ENCODE results near the gene TTC39C.

Gene TTC39C

DNA sequence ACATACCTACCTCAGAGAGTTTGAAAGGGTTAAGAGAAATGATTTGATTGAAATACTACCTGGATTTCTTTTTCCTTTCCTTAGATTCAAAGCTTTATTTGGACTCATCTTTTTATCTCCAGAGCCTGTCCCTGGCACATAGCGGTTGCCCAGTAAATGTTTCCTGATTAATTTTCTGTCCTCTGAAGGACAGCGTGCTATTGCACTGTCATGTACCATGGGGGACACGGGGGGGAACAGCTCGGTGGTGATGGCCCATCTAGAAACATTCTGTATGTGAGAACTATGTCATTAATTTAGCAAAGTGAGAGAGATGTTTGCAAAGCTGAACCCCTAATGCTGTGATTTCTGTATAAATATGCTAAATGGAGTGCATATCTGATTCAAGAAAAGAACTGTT, 97.9 kb downstream of the TTC39C start:
- Histone ChIP-seq H3K4me3 (ENCODE audit: low read length) (no peak overlapping the region), H3K36me3 (ENCODE audit: control insufficient read depth, low read depth, low read length) (no peaks in the 10 kb centered on the region), H3K9me3 (ENCODE audit: control insufficient read depth, low read depth, low read length) (no peaks in the 10 kb centered on the region), H3K27me3 (ENCODE audit: control insufficient read depth, insufficient read depth, low read length) (no peaks in the 10 kb centered on the region), H3K9ac (ENCODE audit: low read length) (no peak overlapping the region), H3K27ac (ENCODE audit: low read length) (no peak overlapping the region), H3K4me1 (ENCODE audit: control insufficient read depth, low read depth, low read length) (peaks cover 4% of the 10 kb centered on the region)

- H3K36me3 ChIP-seq (ENCODE audit: control insufficient read depth, low read depth, low read length) = no peaks in the 10 kb centered on the region
Measured at GRCh38 chr18:24112874-24113615, 98.5 kb downstream of the TTC39C start.

GRCh38 chr18:24114924-24115549, 100.5 kb downstream of the TTC39C start:
- Histone ChIP-seq H3K9me3 (ENCODE audit: control insufficient read depth, low read depth, low read length) (no peaks in the 10 kb centered on the region), H3K27me3 (ENCODE audit: control insufficient read depth, insufficient read depth, low read length) (no peaks in the 10 kb centered on the region), H3K4me1 (ENCODE audit: control insufficient read depth, low read depth, low read length) (peaks cover 4% of the 10 kb centered on the region), H3K4me3 (ENCODE audit: low read length) (no peak overlapping the region), H3K9ac (ENCODE audit: low read length) (no peak overlapping the region), H3K36me3 (ENCODE audit: control insufficient read depth, low read depth, low read length) (no peaks in the 10 kb centered on the region), H3K27ac (ENCODE audit: low read length) (no peak overlapping the region)

More at GRCh38 chr18:24112874-24113615, 98.5 kb downstream of the TTC39C start:
- no peak overlapping the region for H3K4me3 ChIP-seq (ENCODE audit: low read length)
- H3K27me3 ChIP-seq (ENCODE audit: control insufficient read depth, insufficient read depth, low read length) = no peaks in the 10 kb centered on the region
- no peaks in the 10 kb centered on the region for H3K9me3 ChIP-seq (ENCODE audit: control insufficient read depth, low read depth, low read length)
- peaks cover 4% of the 10 kb centered on the region for H3K4me1 ChIP-seq (ENCODE audit: control insufficient read depth, low read depth, low read length)
- no peak overlapping the region for H3K27ac ChIP-seq (ENCODE audit: low read length)
- no peak overlapping the region for H3K9ac ChIP-seq (ENCODE audit: low read length)

- H3K4me3 ChIP-seq (ENCODE audit: low read length) = no peak overlapping the region
- no peak overlapping the region for H3K27ac ChIP-seq (ENCODE audit: low read length)
- H3K9ac ChIP-seq (ENCODE audit: low read length) = no peak overlapping the region
- H3K9me3 ChIP-seq (ENCODE audit: control insufficient read depth, low read depth, low read length) = no peaks in the 10 kb centered on the region
- no peaks in the 10 kb centered on the region for H3K36me3 ChIP-seq (ENCODE audit: control insufficient read depth, low read depth, low read length)
- peaks cover 4% of the 10 kb centered on the region for H3K4me1 ChIP-seq (ENCODE audit: control insufficient read depth, low read depth, low read length)
- no peaks in the 10 kb centered on the region for H3K27me3 ChIP-seq (ENCODE audit: control insufficient read depth, insufficient read depth, low read length)
Measured at GRCh38 chr18:24115628-24116027, 101.1 kb downstream of the TTC39C start.

GRCh38 chr18:24118750-24119577, 104.4 kb downstream of the TTC39C start:
- H3K9ac ChIP-seq (ENCODE audit: low read length) = no peak overlapping the region
- no peak overlapping the region for H3K4me3 ChIP-seq (ENCODE audit: low read length)
- H3K4me1 ChIP-seq (ENCODE audit: control insufficient read depth, low read depth, low read length) = no peaks in the 10 kb centered on the region
- no peaks in the 10 kb centered on the region for H3K36me3 ChIP-seq (ENCODE audit: control insufficient read depth, low read depth, low read length)
- H3K27me3 ChIP-seq (ENCODE audit: control insufficient read depth, insufficient read depth, low read length) = no peaks in the 10 kb centered on the region
- no peaks in the 10 kb centered on the region for H3K9me3 ChIP-seq (ENCODE audit: control insufficient read depth, low read depth, low read length)
- H3K27ac ChIP-seq (ENCODE audit: low read length) = no peak overlapping the region

DNA sequence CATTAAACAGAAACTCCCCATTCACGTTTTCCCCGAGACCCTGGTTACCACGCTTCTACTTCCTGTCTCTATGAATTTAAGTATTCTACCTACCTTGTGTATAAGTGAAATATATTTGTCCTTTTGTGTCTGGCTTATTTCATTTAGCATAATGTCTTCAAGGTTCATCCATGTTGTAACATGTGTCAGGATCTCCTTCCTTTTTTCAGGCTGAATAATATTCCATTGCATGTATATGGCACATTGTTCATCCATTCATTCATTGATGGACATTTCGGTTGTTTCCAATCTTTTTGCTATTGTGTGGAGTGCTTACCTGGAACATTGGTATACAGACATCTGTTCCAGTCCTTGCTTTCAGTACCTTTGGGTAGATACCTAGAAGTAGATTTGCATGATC, 106.1 kb downstream of the TTC39C start:
- Histone ChIP-seq H3K36me3 (ENCODE audit: control insufficient read depth, low read depth, low read length) (peaks cover 3% of the 10 kb centered on the region), H3K9ac (ENCODE audit: low read length) (no peak overlapping the region), H3K9me3 (ENCODE audit: control insufficient read depth, low read depth, low read length) (no peaks in the 10 kb centered on the region), H3K4me3 (ENCODE audit: low read length) (no peak overlapping the region), H3K4me1 (ENCODE audit: control insufficient read depth, low read depth, low read length) (no peaks in the 10 kb centered on the region), H3K27ac (ENCODE audit: low read length) (no peak overlapping the region), H3K27me3 (ENCODE audit: control insufficient read depth, insufficient read depth, low read length) (no peaks in the 10 kb centered on the region)

DNA sequence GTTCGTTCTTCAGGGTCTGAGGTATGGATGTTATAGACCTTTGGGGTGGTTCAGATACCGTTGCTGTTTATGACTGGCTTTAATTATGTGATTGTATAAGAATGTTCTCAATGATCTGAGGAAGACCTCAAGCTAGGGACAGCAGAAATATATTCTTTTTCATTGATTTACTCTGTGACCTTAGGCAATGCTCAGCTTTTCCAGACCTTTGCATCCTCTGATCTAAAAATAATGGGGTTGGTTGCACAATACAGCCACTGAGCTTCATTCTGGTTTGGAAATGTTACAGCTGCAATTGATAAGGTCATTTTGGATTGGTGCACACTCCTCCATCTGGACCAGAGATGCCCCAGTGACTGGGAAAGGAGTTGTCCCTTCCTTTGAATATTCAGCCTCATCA, 107.1 kb downstream of the TTC39C start:
- Histone ChIP-seq H3K9me3 (ENCODE audit: control insufficient read depth, low read depth, low read length) (no peaks in the 10 kb centered on the region), H3K27ac (ENCODE audit: low read length) (no peak overlapping the region), H3K4me1 (ENCODE audit: control insufficient read depth, low read depth, low read length) (no peaks in the 10 kb centered on the region), H3K4me3 (ENCODE audit: low read length) (no peak overlapping the region), H3K36me3 (ENCODE audit: control insufficient read depth, low read depth, low read length) (peaks cover 3% of the 10 kb centered on the region), H3K27me3 (ENCODE audit: control insufficient read depth, insufficient read depth, low read length) (no peaks in the 10 kb centered on the region), H3K9ac (ENCODE audit: low read length) (no peak overlapping the region)

GRCh38 chr18:24126155-24126961, 111.8 kb downstream of the TTC39C start:
- Histone ChIP-seq H3K27me3 (ENCODE audit: control insufficient read depth, insufficient read depth, low read length) (no peaks in the 10 kb centered on the region), H3K9ac (ENCODE audit: low read length) (no peak overlapping the region), H3K27ac (ENCODE audit: low read length) (no peak overlapping the region), H3K4me1 (ENCODE audit: control insufficient read depth, low read depth, low read length) (no peaks in the 10 kb centered on the region), H3K36me3 (ENCODE audit: control insufficient read depth, low read depth, low read length) (peaks cover 10% of the 10 kb centered on the region), H3K9me3 (ENCODE audit: control insufficient read depth, low read depth, low read length) (no peaks in the 10 kb centered on the region), H3K4me3 (ENCODE audit: low read length) (no peak overlapping the region)

GRCh38 chr18:24127735-24128134, 113.2 kb downstream of the TTC39C start:
- Histone ChIP-seq H3K9me3 (ENCODE audit: control insufficient read depth, low read depth, low read length) (no peaks in the 10 kb centered on the region), H3K36me3 (ENCODE audit: control insufficient read depth, low read depth, low read length) (peaks cover 10% of the 10 kb centered on the region), H3K27ac (ENCODE audit: low read length) (no peak overlapping the region), H3K4me1 (ENCODE audit: control insufficient read depth, low read depth, low read length) (no peaks in the 10 kb centered on the region), H3K27me3 (ENCODE audit: control insufficient read depth, insufficient read depth, low read length) (no peaks in the 10 kb centered on the region), H3K4me3 (ENCODE audit: low read length) (no peak overlapping the region), H3K9ac (ENCODE audit: low read length) (no peak overlapping the region)

- Histone ChIP-seq H3K4me1 (ENCODE audit: control insufficient read depth, low read depth, low read length) (no peaks in the 10 kb centered on the region), H3K27me3 (ENCODE audit: control insufficient read depth, insufficient read depth, low read length) (no peaks in the 10 kb centered on the region), H3K4me3 (ENCODE audit: low read length) (no peak overlapping the region), H3K36me3 (ENCODE audit: control insufficient read depth, low read depth, low read length) (peaks cover 17% of the 10 kb centered on the region), H3K9me3 (ENCODE audit: control insufficient read depth, low read depth, low read length) (no peaks in the 10 kb centered on the region), H3K27ac (ENCODE audit: low read length) (no peak overlapping the region), H3K9ac (ENCODE audit: low read length) (no peak overlapping the region)
Measured at GRCh38 chr18:24128700-24129099, 114.1 kb downstream of the TTC39C start.

- Histone ChIP-seq H3K27me3 (ENCODE audit: control insufficient read depth, insufficient read depth, low read length) (no peaks in the 10 kb centered on the region), H3K36me3 (ENCODE audit: control insufficient read depth, low read depth, low read length) (peaks cover 14% of the 10 kb centered on the region), H3K4me1 (ENCODE audit: control insufficient read depth, low read depth, low read length) (no peaks in the 10 kb centered on the region), H3K9ac (ENCODE audit: low read length) (no peak overlapping the region), H3K9me3 (ENCODE audit: control insufficient read depth, low read depth, low read length) (no peaks in the 10 kb centered on the region), H3K4me3 (ENCODE audit: low read length) (no peak overlapping the region), H3K27ac (ENCODE audit: low read length) (no peak overlapping the region)
Measured at GRCh38 chr18:24130494-24130893, 115.9 kb downstream of the TTC39C start.

All from iPS-18a (cell line).